ENCODE measurements around the gene KCTD1.

Gene KCTD1

DNA sequence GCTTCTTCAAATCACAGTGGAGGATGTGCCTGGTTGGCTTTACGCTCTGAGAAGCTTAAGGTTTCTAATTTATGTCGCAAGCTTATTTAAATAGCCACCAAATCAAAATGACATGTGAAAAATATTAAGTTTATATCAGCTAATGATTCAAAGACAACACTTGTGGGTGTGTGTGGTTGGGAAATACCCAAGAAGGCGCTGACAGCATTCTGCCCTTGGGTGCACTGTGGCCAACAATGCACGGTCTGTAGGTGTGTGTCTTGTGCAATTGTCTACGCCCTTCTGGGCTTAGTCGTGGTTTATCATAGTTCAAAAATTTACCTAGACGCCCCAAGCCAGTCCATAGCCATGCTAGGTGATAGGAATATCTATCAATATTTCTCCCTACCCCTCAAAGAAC is 60.9 kb downstream of the KCTD1 start:
- FAIRE-seq (no peak), DNase-seq (ENCODE audit: low spot score) (peak; percentile 4)

DNA sequence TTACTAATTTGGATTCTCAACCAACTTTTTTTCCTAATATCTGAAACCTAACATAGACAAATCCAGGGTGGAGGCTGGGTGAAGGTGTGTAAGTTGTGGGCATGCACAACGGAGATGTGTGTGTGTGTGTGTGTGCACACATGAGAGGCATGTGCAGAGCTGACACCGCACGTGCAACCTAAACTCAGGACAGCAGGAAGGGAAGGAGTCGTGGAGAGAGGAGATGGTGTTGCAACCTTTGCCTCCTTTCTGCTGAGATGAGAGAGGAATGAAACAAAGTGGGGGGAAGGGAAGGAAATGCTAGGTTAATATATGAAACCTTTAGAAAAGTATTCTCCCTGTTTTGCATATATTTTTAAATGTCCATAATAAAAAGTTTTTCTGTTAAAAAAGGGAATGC is 64.7 kb downstream of the KCTD1 start:
- DNase-seq (ENCODE audit: low spot score) (no peak), FAIRE-seq (no peak)

DNA sequence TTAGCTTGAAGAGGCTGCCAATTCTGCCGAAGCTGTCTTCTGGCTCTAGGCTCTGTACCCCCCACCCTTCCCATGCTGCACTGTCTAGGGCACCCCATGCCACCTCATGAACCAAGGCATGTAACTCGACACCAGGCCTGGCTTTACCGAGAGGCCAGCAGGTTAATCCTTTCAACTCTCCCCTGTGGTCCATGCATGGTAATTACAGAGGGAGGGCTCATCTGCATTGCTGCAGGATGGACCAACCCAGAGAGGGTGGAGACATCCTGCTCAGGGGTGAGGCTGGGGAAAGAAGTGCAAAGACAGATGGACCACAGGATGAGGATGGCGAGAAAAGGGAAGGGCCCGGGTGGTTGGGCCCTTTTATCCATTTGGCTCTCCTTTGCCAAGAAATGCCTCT is 65.8 kb downstream of the KCTD1 start:
- FAIRE-seq (no peak), DNase-seq (ENCODE audit: low spot score) (no peak)

DNA sequence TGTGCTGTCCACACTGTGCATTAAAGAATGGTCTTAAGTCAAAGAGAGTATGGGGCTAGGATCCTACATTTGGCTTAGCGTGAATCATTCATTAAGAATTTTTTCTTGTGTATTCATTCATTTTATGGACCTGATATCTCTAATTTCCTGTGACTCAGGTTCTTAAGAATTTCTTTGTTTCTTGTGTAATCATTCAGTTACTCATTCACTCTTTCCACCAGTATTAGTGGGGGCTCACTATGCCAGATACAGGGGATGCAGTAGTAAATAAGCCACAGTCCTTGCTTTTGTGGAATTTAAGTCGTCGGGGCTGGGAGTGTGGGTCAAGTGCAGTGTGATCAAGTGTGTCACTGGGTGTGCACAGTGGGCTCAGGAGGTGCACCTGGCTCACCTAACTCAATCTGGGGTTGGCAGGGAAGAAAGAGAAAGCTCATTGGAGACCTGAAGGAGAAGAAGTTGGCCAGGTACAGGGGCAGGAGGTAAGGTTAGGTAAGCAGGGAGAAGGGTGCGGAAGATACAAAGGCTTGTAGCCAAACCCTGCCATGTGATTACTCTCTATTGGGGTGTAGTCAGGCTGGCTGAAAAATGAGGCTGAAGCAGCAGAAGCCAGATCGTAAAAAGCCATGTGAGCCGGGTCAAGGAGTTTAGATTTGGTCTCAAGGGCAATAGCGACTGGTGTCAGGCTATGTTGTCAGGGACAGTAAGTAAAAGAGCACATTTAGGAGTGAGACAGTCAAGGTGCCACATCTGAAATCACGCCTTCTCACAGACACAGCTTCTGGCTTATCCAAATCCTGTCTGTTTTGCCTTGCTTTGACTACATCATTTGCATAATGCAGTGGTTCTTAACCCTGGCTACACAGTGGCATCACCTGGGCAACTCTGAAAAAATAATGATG is 67.2 kb downstream of the KCTD1 start:
- FAIRE-seq (no peak), DNase-seq (ENCODE audit: low spot score) (peak; percentile 32)

DNA sequence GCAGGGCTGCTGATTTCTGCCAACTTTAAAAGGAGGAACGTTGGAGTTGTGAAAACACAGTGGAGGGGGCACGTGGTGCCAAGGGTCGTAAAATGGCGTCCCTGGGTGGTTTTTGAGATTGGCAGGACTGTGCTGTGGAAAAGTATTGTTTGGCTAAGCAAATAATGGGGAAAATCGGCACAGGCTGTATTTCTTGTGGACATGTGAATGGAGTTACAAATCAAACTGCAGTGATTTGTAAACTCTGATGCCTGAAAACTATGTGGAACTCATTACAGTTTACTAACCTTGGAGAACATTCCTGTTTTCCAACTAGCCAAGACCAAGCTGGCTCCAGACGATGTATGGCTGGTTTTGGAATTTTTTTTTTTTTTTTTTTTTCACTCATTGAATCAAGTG is 68.7 kb downstream of the KCTD1 start:
- DNase-seq (ENCODE audit: low spot score) (no peak), FAIRE-seq (no peak)

DNA sequence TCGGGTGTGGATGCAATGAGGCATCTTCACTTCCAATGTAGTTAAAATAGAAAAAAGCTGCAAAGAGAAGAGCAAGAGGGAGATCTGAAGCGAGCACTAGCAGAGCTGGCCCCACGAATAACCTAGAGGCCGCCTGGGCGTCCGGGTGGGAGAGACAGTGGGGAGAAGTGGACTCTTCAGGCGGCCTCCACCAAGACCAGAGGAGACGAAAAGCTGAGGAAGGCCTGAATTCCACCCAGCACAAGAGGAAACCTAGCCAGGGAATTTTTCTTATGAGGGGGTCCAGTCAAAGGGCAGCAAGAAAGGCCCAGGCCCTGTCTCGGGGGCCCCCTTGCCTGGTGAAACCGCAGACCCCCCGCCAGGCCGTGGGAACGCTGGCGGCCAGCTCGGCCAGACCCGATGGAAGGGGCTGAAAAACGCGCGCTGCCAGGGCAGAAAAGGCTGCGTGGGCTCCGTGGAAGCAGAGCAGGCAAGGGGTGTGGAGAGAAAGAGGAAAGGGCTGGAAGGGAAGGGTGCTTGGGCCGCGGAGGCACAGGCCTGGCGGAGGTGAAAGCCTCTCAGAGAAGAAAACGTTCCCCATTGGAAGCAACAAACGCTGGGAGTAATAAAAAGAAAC is 69.2 kb downstream of the KCTD1 start:
- DNase-seq (ENCODE audit: low spot score): no peak
- FAIRE-seq: no peak

DNA sequence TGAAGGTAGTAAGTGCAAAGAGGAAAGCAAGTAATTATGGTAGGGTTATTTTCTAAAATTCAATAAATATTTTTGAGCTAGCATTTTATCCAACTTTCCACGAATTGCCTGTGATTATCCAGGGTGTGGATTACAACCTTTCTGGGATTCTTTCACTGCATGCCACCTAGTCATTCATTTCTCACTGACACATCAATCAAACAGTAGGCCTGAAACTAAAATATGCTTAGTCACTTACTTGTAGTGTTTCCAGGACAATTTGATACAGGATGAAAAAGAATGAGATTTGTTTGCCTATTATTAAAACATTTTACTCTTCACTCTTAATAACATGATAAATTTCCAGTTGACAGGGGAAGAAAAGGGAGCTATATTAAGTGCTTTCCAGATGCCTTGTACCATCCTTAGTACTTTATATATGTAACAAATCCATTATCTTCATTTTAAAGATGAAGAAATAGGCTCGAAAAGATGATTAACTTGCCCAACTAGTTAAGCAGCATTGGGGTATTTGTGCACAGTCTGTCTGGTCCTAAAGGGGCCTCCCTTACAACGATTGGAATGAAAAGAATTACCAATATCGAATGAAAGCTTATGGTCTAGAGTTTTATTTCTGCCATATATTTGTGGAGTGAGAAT is 70.4 kb downstream of the KCTD1 start:
- no peak for FAIRE-seq
- no peak for DNase-seq (ENCODE audit: low spot score)

DNA sequence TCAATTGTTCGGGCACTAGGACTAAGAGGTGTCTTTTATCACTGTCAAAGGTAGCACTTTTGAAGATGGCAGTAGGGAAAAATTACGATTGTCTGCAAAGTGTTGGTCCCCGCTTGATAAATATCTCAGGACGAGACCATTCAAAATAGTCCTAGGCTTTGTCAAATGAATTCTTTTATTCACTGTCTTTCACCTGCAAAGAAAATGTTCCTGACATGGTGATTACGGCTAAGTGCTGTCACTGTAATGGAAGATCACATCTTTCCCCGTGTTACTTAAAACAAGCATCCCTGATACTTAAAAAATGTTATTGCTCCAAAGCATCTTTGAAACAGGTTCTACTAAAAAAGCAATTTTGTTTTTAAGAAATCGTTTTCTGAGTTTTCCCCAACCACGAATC is 71.7 kb downstream of the KCTD1 start:
- FAIRE-seq (no peak), DNase-seq (ENCODE audit: low spot score) (no peak)

DNA sequence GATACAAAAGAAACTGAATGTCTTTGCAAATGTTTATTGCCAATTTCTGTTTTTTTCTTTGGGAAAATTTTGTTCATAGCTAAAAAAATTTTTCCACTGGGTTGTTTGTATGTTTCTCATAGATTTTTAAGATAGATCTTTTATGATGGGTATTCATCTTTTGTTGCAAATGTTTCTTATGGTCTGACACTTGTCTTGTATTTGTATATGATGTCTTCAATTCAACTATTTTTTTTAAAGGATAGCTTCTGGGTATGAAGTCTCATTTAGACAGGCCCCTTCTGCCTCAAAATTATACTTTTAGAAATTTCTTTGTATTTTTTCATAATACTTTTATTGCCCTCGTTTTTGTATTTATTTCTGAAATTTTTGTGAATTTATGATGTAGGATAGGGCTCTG is 73.8 kb downstream of the KCTD1 start:
- no peak for FAIRE-seq
- no peak for DNase-seq (ENCODE audit: low spot score)

DNA sequence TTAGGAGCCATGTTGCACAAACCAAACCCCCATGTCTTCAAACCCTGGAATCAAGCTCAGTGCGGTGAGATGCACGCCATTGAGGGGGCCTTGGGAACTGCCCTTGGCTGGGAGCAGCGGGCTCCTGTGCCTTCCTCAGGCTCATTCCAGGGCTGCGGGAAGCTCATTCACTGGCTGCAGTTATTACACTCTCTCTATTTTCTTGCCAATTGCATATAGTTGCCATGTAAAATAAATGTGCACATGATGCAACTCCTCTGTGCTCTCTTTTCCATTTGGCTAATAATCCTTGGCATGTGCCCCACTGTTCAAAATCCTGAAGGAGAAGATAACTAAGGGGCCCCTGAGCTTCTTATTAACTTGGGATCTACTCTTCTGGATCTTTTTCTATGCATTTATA is 74.7 kb downstream of the KCTD1 start:
- DNase-seq (ENCODE audit: low spot score): no peak
- no peak for FAIRE-seq

DNA sequence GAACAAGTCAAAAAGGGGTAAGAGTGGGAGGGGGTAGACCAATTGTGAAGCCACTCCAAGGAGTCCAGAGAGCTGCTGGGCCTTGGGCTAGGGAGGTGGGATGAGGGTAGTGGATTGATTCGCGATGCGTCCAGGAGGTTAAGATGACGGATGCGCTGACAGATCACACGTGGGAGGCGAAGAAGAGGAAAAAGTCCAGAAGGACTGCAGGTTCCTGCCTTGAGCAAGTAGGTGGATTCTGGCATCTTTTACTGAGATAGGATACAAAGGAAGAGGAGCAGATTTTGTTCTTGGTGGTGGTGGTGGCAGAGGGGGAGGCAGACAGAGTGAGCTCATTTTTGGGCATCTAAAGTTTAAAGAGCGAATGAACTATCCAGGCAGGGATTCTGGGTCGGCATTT is 76.5 kb downstream of the KCTD1 start:
- no peak for FAIRE-seq

DNA sequence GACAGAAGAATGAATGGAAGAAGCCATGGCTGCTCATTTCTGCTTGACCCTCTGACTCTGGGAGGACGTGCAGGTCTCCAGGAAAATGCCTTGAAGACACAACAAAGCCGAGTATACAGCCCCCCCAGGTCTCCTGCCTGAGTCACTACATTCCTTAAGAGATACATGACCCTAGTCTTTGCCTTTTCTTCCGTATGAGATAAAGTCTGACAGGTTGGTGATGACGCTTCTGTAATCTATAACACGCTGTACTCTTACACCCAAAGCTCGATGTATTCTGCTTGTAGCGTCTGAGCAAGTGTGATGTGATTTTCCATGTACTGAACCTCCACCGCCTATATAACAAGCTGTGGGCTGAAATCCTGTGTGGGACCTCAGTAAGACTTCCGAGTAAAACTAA is 77.3 kb downstream of the KCTD1 start:
- DNase-seq (ENCODE audit: low spot score): no peak
- no peak for FAIRE-seq

More for the DNA sequence above, 76.5 kb downstream of the KCTD1 start:
- no peak for DNase-seq (ENCODE audit: low spot score)

DNA sequence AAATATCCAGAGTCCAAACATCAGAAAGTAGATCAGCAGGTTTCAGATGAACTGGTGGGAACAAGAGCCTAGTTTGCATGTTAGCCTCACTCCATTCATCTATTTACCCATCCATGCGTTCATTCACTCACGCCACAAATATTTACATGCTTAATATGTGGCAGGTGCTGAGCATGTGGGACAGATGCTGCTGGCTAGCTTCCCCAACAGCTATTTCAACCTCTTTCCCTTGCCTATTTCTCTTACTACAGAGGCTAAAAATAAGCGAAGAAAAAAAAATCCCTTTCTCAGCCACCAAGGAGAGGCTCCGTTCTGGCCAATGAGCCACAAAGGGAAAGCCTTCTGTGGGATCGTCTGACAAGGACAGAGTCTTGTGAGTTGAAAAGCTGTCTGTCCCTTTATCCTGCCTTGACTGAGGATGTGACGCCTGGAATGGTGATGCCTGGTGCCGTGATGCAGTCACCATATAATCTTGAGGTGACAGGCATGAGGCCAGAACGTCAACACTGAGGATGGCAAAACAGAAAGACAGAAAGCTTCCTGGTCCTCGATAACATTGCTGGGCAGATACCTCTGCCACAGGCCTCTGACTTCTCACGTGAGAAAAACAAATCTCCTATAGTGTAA is 78.2 kb downstream of the KCTD1 start:
- DNase-seq (ENCODE audit: low spot score) (no peak), FAIRE-seq (no peak)

DNA sequence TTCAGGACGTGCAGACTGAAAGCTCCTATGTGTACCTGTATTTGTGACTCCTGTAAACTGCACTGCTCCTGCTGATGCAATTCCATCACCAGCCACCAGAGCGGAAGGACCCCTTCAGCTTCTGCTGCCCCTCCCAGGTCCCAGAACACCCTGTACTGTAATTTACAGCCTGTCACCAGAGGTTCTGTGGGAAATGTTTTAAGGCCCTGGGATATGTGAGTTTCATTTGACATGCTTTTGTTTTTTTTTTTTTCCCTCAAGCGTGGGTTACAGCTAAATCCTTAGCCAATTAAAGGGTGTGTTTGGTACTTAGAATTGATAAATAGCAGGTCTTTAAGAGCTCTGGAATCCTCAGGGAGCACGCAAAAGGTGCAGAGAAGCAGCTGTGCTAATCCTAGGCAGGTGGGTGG is 79.4 kb downstream of the KCTD1 start:
- no peak for FAIRE-seq
- no peak for DNase-seq (ENCODE audit: low spot score)

DNA sequence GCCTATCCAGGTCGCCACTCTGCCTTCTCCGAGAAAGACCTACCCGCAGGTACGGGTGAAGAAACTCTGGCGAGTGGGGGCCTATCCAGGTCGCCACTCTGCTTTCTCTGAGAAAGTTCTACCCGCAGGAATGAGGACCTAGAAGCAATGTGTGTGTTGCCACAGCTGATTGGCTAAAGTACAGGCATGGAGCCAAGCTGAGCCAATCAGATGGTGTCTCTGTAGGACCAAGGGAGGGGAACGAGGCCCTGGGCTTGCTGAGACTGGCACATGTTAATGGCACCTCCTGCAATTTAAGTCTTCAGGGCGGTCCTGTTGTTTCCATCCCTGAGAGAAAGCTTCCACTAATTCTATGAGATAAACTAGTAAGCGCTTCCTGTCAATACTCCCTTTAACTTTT is 82.3 kb downstream of the KCTD1 start:
- DNase-seq (ENCODE audit: low spot score): no peak
- FAIRE-seq: no peak

DNA sequence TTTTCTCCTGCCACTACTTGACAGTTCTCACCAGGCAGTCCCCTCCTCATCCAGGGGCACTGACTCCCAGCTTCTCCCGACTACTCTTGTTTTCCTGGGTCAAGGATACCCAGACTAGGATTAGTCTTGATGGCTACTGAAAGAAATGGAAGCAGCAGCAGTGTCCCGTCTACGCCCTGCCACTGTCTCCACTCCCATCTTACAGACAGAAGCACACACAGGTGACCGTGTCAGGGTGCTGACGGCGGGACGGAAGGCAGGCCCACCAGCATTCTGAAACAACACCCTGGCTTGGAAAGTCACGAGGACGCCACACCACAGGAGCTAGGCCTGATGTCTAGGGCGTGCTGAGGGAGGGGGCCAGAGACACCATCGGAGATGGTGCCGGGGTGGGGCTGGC is 82.9 kb downstream of the KCTD1 start:
- no peak for DNase-seq (ENCODE audit: low spot score)
- FAIRE-seq: no peak

DNA sequence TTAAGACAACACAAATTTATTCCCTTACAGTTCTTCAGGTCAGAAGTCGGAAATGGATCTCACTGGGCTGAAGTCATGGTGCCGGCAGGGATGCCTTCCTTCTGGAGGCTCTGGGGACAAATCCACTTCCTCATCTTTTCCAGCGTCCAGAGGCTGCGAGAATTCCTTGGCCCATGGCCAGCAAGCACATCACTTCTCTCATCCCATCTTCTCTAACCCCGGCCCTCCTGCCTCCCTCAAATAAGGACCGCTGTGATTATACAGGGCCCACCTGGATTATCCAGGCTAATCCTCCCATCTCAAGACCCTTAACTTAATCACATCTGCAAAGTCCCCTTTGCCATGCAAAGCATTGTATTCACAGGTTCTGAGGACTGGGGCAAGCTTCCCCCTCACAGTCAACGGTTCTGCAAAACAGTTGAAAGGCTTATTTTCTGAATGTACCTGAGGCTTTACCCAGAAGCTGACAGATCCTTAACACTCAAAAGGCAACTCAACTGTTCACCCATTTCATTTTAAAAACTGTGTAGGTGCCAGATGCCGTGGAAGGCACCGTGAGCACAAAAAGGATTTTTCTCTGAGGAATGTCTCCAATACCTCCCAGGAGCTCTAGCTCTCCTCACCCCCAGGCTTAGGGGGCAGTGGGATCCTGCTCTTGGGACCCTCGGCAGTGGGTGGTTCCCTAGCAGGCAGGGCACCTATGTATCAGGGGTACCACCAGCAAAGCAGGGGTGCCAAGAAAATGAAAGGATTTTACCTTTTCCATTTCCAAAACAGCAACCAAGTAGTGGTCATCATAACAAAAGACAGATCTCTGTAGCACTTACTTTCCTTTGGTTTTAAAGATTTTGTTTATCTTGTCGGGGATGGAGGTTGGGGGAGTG is 84.0 kb downstream of the KCTD1 start:
- FAIRE-seq: no peak
- DNase-seq (ENCODE audit: low spot score): no peak

DNA sequence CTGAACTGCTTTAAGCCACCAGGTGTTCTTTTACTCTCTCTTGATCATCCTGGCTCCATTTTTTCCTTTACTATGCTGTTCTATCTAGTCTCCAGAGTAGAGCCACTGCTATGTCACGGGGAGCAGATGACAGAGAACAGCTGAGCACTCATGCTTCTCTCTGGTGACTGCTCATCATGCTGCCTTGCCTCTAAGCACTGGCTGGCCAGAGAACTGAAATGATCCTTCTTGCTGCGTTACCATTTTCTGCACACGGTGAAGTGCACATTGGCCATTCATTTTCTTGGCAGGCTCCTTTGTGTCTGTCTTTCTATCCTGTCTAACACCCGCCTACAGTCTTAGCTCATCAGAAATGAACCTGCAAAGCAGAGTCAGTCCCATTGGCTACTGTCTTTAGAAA is 86.0 kb downstream of the KCTD1 start:
- no peak for FAIRE-seq

DNA sequence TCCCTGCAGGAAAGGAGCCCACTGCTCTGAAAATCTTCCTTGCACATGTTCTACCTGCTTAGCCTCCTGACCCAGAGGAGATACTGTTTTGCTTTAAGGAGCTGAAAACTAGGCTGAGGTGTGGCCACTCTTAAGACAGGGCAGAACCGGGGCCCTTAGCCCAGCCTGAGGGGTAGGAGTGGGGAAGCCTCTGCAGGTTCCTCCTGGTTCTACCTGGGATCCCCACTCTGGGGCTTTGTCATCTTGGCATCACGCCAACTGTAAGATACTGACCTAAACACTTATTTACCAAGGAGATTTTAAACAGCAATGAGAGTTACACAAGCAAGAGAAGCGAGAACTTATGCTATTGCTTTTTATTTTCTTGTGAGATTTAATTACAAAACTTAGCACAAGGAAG is 86.9 kb downstream of the KCTD1 start:
- DNase-seq (ENCODE audit: low spot score) (no peak), FAIRE-seq (no peak)

More for the DNA sequence above, 86.0 kb downstream of the KCTD1 start:
- DNase-seq (ENCODE audit: low spot score): no peak

DNA sequence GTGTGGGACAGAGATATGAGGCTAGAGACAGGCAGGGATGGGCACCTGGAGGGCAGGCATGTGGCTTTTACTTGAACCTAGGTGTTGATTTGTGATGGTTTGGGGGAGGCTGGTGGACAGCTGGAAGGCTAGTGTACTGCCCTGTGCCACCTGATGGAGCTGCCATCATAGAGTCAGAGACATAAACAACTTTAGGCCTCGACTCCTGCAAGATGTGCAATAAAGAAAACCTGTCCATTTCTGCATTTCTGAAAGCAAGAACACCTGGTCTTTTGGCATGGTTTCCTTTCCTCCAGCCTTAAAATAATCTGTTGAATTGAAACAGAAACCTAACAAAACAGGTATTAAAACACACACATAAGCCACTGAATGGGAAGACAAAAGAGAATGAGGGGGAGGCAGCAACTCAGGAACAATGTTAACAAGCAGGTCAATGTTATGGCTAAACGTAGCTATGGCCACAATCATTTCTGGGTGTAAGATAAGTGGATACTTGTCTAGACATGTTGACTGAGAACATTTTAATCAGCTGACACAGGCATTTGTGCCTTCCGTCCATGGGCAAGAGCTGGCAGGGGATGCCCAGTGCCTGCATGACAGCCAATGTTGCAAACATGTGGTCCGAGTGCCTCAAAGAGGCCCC is 87.8 kb downstream of the KCTD1 start:
- FAIRE-seq (no peak), DNase-seq (ENCODE audit: low spot score) (no peak)

DNA sequence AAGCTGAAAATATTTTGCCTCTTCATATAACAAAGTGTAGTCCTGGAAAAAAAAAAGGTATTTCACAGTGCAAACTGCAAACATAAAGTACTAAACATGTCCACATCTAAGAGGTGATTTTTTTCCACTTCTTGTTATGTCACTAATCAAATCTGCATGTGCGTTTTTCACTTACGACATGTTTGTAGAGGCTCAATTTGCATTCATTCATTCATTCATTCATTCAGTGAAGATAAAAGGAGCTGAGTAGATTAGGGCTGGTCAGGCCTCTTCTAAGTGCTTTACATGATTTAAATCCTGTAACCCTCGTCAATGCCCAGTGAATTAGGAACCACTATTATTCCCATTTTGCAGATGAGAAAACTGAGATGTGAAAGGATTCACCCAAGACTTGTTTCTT is 88.5 kb downstream of the KCTD1 start:
- FAIRE-seq (no peak), DNase-seq (ENCODE audit: low spot score) (no peak)
